Nephron progenitor cell (in vitro differentiated cells): ENCODE measurements around the gene PDE4D.
"Not testable (repeated sequence)": the region's sequence is repeated elsewhere in the genome, so short reads cannot be mapped to it uniquely, and the experiment has no call there.

Source experiments
- DNase-seq: peaks from one replicate; pipeline ENCODE4 v3.0.0; 2021
- H3K27ac Mint-ChIP-seq: 2 replicates; pipeline ENCODE4 v1.8.0; 2021; ENCODE audit warnings: mild to moderate bottlenecking, moderate library complexity, mixed read lengths
- H3K27me3 Mint-ChIP-seq: 2 replicates; pipeline ENCODE4 v1.8.0; 2021; ENCODE audit warnings: mild to moderate bottlenecking, low read depth, mixed read lengths; ENCODE audit not compliant: poor library complexity
- H3K36me3 Mint-ChIP-seq: 2 replicates; pipeline ENCODE4 v1.8.0; 2021; ENCODE audit warnings: low read depth, mixed read lengths
- H3K4me1 Mint-ChIP-seq: 2 replicates; pipeline ENCODE4 v1.8.0; 2021; ENCODE audit warnings: mixed read lengths
- H3K4me3 Mint-ChIP-seq: 2 replicates; pipeline ENCODE4 v1.8.0; 2021; ENCODE audit warnings: mild to moderate bottlenecking, moderate library complexity, mixed read lengths
- H3K9me3 Mint-ChIP-seq: 2 replicates; pipeline ENCODE4 v1.8.0; 2021; ENCODE audit warnings: mild to moderate bottlenecking, moderate library complexity, mixed read lengths
- CTCF ChIP-seq: fragments of 200-600 bp; sonication (generic); IDR thresholded peaks from 2 replicates; pipeline ENCODE4 v1.5.0; 2021; ENCODE audit warnings: antibody characterized with exemption

The PDE4D gene

GRCh38 chr5:59387127-59387526, 506.4 kb downstream of the PDE4D start:
- no peak for DNase-seq
- no peaks in the 10 kb centered on the region for H3K36me3 Mint-ChIP-seq
- no peak overlapping the region for H3K27ac Mint-ChIP-seq
- no peak overlapping the region for H3K4me3 Mint-ChIP-seq
- no peaks in the 10 kb centered on the region for H3K9me3 Mint-ChIP-seq
- no peaks in the 10 kb centered on the region for H3K4me1 Mint-ChIP-seq
- H3K27me3 Mint-ChIP-seq = peaks cover 3% of the 10 kb centered on the region
- no peak for TF ChIP-seq CTCF

GRCh38 chr5:59385700-59386099, 507.8 kb downstream of the PDE4D start:
- no peak for TF ChIP-seq CTCF
- no peak for DNase-seq
- peaks cover 3% of the 10 kb centered on the region for H3K27me3 Mint-ChIP-seq
- no peak overlapping the region for H3K27ac Mint-ChIP-seq
- H3K36me3 Mint-ChIP-seq = no peaks in the 10 kb centered on the region
- H3K4me1 Mint-ChIP-seq = peaks cover under 1% of the 10 kb centered on the region
- H3K9me3 Mint-ChIP-seq = no peaks in the 10 kb centered on the region
- H3K4me3 Mint-ChIP-seq = no peak overlapping the region

GRCh38 chr5:59380350-59380951, 513.1 kb downstream of the PDE4D start:
- H3K27me3 Mint-ChIP-seq = no peaks in the 10 kb centered on the region

GRCh38 chr5:59374036-59374435, 519.5 kb downstream of the PDE4D start:
- H3K36me3 Mint-ChIP-seq = peaks cover 34% of the 10 kb centered on the region
- not testable (repeated sequence) for H3K27ac Mint-ChIP-seq, H3K4me1 Mint-ChIP-seq, H3K27me3 Mint-ChIP-seq, DNase-seq, H3K4me3 Mint-ChIP-seq
- peaks cover 53% of the 10 kb centered on the region for H3K9me3 Mint-ChIP-seq

More at GRCh38 chr5:59380350-59380951, 513.1 kb downstream of the PDE4D start:
- Mint-ChIP-seq H3K9me3 (peaks cover 22% of the 10 kb centered on the region), H3K4me3 (no peak overlapping the region), H3K4me1 (peaks cover 8% of the 10 kb centered on the region), H3K27ac (peak overlapping the region; percentile 52), H3K36me3 (peaks cover 15% of the 10 kb centered on the region)
- TF ChIP-seq CTCF = peak; percentile 43
- DNase-seq = no peak

GRCh38 chr5:59371525-59372127, 521.9 kb downstream of the PDE4D start:
- peaks cover 43% of the 10 kb centered on the region for H3K9me3 Mint-ChIP-seq
- DNase-seq = no peak
- H3K27me3 Mint-ChIP-seq = peaks cover 3% of the 10 kb centered on the region
- H3K4me1 Mint-ChIP-seq = peaks cover 9% of the 10 kb centered on the region
- no peak overlapping the region for H3K27ac Mint-ChIP-seq
- H3K36me3 Mint-ChIP-seq = peaks cover 30% of the 10 kb centered on the region
- no peak overlapping the region for H3K4me3 Mint-ChIP-seq
- no peak for TF ChIP-seq CTCF

GRCh38 chr5:59368951-59369350, 524.6 kb downstream of the PDE4D start:
- Mint-ChIP-seq H3K4me3 (no peak overlapping the region), H3K27me3 (no peaks in the 10 kb centered on the region), H3K9me3 (peaks cover 16% of the 10 kb centered on the region), H3K36me3 (peaks cover 10% of the 10 kb centered on the region), H3K27ac (no peak overlapping the region), H3K4me1 (peaks cover 15% of the 10 kb centered on the region)
- no peak for DNase-seq
- no peak for TF ChIP-seq CTCF
